HG03175 (cell line): Measurements from ENCODE around the gene ACYP1.

ENCODE experiments used
- ATAC-seq: cut with Tn5 transposase; IDR thresholded peaks from one replicate; pipeline ENCODE4 v1.9.1; 2021; ENCODE audit warnings: mild to moderate bottlenecking, moderate library complexity; ENCODE audit not compliant: unreplicated experiment

The ACYP1 gene

GRCh38 chr14:75063491-75064204, at the start of gene ACYP1:
TSS of gene ACYP1 (minus strand) at chr14:75064024. CDS start at chr14:75063553, 471 bp downstream.
- peak; percentile 98 for ATAC-seq

DNA sequence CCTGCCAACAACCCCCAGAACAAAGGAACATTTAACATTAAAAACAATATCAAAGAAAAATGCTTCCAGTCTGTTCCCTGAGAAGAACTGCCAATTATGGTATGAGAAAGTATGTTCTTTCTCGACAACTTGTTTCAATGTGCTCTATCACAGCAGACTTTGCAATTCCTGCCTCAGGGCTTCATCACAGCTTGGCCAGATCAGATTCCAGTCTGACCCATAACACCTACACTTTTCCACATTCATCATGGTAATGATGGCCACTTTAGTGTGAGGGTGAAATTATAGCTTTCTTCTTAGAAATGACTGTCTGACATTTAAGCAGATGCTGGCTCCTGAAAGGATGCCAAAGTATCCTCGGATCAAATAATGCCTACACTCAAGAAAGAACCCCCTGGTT, 46.1 kb upstream of the ACYP1 start:
- ATAC-seq: no peak

- no peak for ATAC-seq
Observed at GRCh38 chr14:75107186-75107585, 43.4 kb upstream of the ACYP1 start.

DNA sequence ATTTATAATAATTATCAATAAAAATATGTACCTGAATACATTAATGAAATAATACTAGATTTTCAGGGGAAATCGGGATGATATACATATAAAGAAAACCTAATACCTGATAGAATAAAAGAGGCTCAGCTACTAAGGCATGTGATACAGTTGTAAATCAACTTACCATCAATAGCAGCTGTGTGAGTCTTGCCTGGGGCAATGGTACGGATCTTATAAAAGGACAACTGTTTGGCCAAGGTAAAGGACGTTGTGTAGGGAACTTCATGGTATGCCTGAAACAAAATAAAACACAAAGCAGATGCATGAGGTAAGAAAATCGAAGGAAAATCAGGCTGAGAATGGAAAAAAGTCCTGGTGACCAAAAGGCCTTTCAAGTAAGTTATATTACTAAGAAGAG, 37.7 kb upstream of the ACYP1 start:
- ATAC-seq: no peak

- no peak for ATAC-seq
Observed at GRCh38 chr14:75098682-75099081, 34.9 kb upstream of the ACYP1 start.

DNA sequence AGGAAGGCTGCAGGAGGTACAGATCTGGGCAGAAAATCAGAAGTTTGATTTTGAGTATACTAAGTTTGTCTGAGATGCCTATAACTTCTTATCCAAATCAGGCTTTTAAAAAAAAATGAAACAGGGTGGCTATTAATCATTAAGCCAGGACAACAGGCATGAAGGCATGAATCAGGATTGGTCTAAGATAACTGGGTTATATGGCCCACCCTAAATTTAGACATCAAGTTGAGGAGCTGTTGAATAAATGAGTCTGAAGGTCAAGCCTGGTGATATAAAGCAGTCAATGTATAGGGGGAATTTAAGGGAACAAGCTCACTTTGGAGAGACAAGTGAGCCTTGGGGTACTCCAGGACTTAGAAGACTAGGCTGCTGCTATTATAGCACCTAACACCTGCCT, 34.4 kb upstream of the ACYP1 start:
- ATAC-seq: no peak

DNA sequence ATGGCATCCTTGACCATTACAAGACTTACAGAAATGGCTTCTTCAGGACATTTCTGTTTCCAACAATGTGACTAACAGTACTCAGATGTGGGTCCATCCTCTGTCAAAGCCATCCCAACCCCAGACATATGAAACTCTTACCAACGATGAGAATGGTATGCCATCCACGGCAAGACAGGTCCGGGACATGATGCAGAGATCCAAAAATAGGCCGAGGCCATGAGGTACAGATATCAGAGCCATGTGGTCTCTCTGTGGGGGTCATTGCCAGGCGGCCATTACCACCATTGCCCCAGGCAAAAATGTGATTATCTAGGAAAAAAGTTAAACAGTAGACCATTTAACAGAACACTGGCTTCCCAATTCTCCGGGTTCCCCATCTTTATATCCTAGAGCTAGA, 33.1 kb upstream of the ACYP1 start:
- ATAC-seq: no peak

GRCh38 chr14:75095690-75096089, 31.9 kb upstream of the ACYP1 start:
- ATAC-seq: no peak

GRCh38 chr14:75094896-75095295, 31.1 kb upstream of the ACYP1 start:
- ATAC-seq: no peak

DNA sequence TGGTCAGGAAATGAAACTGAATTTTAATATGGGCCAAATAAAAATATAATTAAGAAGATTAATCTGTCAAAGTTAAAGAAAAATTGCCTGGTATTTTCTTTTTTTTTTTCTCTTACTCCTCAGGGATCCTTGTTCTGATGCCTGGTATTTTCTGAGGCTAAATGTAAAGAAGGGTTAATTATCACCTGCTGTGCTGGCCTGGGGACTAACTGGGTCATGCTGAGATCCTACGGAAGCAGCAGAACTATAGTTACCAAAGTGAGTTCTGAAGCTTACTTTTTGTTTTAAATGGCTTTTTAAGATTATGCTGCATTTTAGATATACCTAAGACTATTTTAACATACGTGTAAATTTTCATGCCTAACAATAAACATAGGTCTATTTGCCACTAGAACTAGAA, 28.9 kb upstream of the ACYP1 start:
- no peak for ATAC-seq

DNA sequence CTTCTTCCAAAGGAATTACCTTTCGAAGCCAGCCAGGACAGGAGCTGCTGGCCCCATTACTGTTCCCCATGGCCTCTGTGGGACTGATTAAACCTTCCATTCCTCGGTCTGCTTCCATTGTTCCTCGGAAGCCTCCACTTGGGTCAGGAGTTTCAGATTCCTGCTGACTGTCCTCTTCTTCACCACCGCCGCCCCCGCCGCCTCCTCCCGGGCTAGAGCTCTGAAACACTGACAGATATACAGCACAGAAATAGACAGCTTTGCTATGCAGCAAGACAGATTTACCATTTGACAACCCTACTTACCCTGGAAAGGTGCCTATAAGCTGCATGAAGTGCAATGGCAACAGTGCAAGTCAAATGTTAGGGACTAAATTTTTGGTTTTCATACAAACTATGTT, 27.4 kb upstream of the ACYP1 start:
- ATAC-seq: no peak

DNA sequence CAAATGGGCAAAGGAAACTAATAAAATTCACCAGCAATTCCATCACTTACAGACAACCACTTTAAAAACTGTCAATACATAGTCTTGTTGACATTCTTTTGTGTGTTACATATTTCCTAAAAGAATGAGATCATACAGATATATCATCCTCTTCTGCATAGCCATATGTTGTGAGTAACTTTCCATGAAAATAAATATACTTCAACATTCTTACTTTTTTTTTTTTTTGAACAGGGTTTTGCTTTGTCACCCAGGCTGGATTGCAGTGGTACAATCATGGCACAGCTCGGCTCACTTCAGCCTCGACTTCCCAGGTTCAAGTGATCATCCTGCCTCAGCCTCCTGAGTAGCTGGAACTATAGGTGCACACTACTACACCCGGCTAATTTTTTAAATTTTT, 26.5 kb upstream of the ACYP1 start:
- no peak for ATAC-seq

- no peak for ATAC-seq
Observed at GRCh38 chr14:75088566-75089373, 24.9 kb upstream of the ACYP1 start.

- no peak for ATAC-seq
Observed at GRCh38 chr14:75088153-75088552, 24.3 kb upstream of the ACYP1 start.

GRCh38 chr14:75084513-75084912, 20.7 kb upstream of the ACYP1 start:
- no peak for ATAC-seq

GRCh38 chr14:75083271-75083670, 19.4 kb upstream of the ACYP1 start:
- no peak for ATAC-seq

- no peak for ATAC-seq
Observed at GRCh38 chr14:75081660-75082229, 17.9 kb upstream of the ACYP1 start.

DNA sequence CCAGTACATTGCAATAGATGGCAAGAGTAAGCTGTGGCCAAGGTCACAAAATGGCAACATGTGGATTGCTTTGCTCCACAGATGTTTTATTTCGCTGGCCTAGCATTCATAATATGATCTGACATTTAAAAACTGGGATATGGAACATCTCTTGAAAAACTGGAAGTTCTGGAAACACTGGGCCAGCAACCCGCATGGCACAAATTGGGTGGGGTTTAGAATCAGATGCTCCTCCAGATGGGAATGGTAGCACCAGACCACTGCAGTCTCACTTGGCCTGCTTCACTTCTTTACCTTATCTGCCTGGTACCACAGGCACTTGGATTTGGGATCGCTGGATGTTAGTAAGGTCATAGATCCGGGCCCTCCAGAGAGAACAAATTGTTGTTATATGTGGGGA, 15.7 kb upstream of the ACYP1 start:
- ATAC-seq: no peak

DNA sequence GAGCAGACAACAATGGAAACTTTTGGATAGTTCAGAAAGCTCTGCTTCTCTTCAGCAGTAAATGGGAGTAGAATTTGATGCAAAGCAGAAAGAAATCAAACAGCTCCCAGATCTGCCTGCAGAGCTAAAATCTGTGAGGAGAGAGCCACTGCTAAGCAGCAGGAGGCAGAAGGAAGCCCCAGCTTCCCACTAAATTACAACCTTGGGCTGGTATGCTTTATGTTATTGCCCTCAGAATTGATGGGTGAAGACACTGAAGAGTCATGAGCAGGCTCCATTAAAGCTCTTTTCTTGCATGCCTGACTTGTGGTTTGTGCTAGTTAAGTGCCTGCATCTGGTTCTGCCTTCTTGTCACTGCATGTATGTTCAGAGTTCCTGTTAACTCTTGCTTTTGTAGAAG, 14.0 kb upstream of the ACYP1 start:
- ATAC-seq: no peak

- no peak for ATAC-seq
Observed at GRCh38 chr14:75070383-75070782, 6.6 kb upstream of the ACYP1 start.

GRCh38 chr14:75069811-75070145, 6.0 kb upstream of the ACYP1 start:
- ATAC-seq: no peak

DNA sequence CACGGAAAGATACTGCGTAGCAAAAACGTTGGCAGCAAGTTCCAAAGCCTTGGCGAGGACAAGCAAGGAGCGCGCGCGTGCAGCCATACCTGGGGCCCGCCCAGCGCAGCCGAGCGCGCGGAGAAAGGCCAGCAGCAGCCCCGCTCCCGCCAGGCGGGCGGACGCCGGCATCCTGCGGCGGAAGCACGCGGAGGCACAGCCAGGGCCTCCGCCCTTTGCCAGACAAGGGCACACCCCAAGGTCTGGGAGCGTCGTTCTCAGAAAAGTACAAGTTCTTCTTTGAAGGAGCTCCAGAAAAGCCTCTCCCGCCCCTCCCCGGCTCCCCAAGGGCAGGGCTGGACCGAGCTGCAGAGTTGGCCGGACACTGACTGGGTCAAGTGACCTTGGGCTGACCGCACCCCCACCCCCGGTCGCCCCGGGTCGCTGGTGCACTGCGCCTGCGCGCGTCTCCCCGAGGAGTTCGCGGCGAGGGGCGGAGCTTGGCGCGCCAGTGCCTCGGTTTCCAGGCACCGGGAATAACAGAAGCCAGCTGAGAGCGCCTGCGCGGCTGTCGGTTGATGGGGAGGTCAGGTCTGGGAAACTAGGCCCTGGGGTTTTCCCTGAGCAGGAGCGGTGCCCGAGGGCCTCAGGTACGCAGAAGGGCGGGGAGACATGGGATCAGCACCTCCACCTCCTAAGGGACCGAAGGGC, 5.4 kb upstream of the ACYP1 start, which contains the start of gene ZC2HC1C:
TSS of gene ZC2HC1C (plus strand) at position 521 of the 690 bp plus-strand sequence. CDS start 933 bp downstream, outside the sequence.
- peak; percentile 72 for ATAC-seq
